GM21423 (cell line): ENCODE data around the gene TECPR1.
A peak's percentile ranks its signal among the peaks of the same experiment; 100 is the strongest.

Experiments used
- ATAC-seq: cut with Tn5 transposase; IDR thresholded peaks from one replicate; pipeline ENCODE4 v1.9.1; 2021; ENCODE audit warnings: mild to moderate bottlenecking, moderate library complexity; ENCODE audit not compliant: unreplicated experiment

TECPR1 gene

DNA sequence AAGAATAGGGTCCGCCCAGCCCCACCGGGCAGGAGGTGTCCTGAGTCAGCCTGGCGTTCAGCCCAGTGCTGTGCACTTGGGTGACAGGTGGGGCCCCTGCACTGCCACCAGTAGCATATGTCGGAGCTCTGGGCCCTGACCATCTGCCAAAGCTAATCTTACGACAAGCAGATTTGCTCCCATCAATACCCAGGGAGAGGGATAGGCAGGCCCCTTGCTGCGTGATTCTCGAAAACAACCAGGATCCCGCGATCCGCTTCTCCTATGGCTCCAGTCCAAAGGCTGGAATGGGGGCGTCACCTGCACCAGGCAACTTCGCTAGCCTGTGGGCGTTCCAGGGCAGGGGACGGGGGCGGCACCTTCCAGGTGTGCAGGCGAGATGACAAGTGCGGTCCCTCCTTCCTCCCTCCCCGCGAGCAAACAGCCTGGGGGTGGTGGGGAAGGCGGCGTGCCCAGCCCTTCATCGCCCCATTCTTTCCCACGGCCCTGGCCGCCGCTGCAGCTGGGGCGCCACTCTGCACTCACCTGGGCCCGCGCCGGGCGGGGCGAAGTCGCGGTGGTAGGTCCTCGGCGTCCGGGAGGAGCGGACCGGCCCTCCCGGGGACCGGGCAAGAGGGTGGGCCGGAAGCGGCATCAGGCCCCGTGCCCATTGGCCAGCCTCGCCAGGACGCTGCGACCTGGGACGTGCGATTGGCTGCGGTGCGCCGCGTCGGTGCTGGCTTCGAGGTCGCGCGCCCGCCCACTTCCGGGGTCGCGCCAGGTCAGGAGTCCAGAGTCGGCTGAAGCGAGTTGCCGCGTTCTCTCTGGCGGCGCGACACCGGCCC is at the start of gene TECPR1:
TECPR1 (minus strand) TSS at position 632 of the 824 bp plus-strand sequence. CDS start 6,086 bp downstream, outside the sequence.
- ATAC-seq: peak; percentile 97

DNA sequence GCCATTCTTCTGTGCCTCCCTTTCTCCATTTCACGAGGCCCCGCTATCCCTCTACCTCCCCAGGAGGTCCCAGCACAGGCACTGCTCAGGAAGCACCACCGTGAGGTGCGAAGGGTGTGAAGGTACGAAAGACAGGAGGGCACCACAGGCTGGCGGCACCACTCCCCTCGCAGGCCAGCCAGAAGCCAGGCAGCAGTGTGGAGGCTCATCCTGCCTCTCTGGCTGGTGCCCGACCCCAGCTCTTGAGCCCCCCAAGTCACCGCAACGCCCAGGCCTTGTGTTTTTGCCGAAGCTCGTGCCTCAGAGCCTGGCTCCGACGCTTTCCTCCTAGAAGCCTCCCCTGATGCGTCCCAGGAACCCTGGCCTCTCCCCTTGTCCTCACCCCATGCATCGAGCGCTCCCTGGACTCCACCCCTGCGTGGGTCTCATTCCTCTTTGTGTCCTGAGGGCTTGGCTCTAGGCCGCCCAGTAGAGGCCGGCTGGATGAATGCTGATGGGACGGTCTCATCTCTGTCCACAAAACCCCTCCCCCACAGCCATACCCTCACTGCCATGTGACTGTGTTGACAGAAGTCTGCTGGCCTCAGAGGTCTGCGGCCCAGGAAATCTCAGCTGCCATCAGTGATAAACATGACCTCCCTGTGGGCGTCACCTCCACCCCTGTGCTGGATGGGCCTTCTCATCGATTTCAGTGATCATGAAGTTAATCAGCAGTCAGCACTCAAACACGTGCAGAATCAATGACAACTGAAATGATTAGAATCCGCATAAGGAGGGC is 48.8 kb upstream of the TECPR1 start:
- no peak for ATAC-seq

DNA sequence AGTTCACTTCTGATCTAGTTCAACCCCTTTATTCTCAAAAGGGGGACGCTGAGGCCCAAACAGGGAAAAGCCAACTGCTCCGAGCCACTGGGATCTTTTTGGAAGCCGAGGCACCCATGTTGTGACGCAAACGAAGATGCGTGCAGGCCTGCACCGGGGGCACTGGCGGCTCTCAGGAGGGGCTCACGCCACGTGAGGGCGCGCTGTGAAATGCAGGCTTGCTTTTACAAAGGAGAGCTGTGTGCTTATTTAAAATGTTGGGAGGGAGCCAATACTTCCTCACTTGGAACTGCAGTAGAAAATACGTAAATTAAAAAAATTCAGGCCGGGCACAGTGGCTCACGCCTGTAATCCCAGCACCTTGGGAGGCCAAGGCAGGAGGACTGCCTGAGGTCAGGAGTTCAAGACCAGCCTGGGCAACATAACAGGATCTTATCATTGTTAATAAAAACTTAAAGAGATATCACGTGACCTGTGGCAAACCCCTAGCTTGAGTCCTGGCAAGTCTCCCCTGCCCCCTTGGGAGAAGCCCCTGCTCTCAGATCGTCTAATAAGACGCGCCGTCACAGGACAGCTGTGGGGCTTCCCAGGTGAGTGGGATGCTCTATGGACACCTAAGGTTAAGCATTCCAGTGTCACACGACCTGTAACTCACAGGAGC is 45.7 kb upstream of the TECPR1 start:
- no peak for ATAC-seq

DNA sequence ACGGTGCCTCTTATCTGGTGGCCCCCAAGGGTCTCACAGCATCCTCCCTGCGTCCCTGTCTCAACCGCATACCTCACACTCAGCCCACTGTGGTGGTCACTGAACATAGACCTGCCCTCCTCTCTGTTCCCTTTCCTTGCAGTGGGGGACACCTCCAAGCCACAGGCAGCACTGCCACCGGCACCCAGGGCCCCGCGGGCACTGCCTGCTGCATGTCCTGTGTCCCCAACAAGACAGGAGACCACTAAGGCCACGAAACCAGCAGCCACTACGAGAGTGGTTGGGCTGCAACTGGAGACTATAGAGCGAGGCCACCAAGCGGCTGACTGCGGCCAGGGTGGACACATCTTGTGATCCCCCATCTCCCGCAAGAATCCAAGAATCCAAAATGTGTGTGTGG is 44.8 kb upstream of the TECPR1 start:
- no peak for ATAC-seq

- no peak for ATAC-seq
Measured at GRCh38 chr7:98295467-98296192, 43.6 kb upstream of the TECPR1 start.

- ATAC-seq: no peak
Measured at GRCh38 chr7:98294798-98295382, 42.9 kb upstream of the TECPR1 start.

DNA sequence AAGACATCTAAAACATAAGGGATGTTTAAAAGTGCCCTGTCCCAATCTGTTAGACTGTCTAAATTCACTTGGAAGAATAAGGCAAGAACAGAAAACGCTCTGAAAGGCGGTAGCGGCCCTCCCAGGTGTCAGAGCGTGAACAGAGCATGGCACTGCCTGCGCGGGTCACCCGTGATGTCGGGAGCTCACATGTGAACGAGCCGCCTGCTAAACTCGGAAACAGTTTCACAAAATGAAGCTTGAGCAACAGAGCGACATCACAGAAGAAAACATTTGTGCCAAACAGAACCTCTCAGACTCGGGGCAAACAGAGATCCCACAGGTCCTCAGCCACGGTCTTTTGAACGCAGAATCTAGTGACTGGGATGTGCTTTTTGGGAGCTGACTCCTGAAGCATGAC is 42.3 kb upstream of the TECPR1 start:
- ATAC-seq: no peak

DNA sequence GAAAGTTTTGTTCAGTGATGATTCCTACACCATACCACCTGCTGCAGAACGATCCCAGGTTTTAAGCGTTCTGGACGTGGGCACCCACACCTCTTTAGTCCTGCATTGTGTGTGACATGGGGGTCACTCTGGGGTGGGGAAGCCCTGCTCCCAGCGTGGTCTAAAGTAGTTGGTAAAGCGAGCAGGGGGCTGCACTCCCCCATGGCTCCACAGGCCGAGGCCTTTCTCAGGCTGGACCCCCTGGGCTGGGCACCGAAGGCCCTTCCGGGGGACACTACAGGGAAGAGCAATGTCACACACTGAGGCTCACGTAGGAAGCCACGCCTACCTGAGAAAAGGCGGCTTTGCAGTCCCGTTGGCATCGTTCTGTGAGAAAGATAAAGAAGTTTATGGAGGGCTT is 41.7 kb upstream of the TECPR1 start:
- no peak for ATAC-seq

DNA sequence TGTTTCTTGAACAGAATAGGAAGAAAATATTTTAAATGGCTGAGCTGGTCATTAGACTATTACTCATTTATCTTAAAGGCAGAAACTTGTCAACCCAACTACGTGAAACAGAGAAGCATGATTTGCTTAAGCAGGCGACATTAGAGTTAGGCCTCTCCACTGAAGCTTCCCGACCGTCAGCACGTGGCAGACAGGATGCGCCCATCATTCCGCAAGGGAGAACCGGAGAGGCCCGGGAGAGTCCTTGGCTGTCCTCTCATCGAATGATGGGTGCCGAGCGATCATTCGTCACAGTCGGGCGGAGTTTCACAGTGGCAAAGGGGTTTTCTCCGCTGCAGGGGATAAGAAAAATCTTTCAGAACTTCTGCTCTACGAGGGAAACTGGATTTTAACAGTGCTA is 41.2 kb upstream of the TECPR1 start:
- no peak for ATAC-seq

DNA sequence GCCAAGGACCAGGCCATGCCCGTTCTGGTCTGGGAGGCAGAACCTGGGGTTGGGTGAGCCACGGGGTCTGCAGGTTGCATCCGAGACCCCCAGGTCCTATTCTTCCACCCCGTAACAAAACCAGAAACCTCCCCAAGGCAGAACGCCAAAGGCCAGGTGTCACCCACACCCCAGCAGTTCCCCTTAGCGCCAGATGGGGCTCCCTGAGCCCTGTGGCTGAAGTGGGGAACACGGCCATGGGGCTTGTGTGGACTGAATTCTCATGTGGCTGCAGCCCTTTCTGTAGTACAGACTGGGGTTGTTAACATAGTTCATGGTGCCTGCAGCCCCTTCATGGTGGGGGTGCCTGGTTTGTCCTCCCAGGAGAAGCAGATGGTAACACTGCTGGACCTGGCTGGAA is 39.7 kb upstream of the TECPR1 start:
- ATAC-seq: no peak

DNA sequence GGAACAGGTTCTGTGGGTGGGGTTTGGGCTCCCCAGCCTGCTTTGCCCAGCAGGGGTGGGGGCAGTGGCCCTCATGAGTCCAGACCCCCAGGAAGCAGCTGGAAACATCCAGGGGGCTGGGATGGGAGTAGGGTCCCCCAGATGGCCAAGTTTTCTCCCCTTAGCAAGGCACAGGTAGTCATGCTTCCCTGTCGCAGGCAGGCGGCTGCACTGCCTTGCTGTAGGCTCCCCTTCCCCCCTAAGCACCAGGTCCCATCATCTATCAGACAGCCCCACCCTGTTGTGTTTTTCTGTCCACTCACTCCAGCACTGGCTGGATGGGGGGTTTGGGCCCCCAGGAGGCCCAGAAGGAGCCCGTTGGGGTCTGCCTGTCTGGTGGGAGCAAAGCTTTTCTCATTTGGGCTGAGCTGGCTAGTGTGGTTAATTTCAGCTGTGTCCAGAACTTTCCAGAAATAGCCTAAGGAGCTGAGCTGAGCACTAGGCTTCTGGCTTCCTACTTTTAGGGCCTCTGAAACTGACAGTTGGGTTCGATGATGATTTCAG is 37.4 kb upstream of the TECPR1 start:
- ATAC-seq: no peak

DNA sequence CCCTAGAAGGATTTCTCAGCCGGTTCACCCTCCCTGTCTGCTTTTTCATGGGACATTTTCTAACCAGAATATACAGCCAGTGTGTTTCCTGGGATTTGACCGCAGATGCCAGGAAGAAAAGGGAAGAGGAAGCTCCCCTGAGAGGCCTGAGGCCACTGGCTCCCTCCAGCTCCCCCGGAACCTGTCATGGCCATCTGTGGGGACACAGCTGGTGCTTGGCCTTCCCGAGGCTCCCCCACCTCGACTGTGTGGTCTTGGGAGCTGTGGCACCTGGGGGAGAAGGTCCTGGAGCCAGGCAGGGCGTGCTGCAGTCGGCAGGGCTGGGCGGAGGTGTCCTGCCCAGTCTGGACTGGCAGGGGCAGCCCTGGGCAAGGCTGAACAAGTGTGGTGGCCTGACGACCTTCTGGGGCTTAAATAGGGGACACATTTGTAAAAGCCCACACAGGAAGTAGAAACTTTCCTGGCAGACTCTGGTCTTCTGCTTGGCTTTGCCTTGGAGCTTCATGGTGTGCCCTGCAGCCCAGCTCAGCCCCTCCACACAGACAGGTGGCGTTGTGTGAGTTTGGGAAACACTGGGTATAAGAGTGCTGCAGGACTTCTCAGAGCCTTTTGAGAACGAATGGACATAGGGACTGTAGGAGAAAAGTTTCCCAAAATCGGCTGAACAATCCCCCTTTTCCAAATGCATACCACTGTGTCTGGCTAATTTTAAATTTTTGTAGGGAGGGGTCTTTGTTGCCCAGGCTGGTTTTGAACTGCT is 36.2 kb upstream of the TECPR1 start:
- no peak for ATAC-seq

DNA sequence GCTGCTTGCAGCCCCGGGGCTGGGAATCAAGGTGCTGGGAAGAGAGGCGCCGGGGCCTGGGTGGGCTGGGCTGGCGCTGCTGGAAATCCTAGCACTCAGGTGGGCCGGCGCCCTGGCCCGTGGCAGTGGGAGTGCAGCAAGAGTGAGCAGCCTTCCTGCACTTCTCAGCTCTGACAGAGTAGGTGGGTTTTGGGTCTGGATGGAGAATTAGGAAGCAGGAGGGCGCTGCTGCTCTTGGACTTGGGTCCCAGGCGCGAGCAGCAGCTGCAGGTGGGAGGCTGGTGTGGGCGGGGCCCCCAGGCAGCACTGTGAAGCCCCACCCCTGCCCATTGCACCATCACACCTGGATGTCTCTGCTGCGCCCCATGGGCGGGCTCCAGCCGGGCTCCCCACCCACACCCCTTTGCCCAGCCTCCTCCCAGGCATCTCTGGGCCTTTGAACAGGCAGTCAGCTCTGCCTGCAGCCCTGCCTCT is 35.5 kb upstream of the TECPR1 start:
- no peak for ATAC-seq

- no peak for ATAC-seq
Measured at GRCh38 chr7:98286701-98287485, 34.9 kb upstream of the TECPR1 start.

DNA sequence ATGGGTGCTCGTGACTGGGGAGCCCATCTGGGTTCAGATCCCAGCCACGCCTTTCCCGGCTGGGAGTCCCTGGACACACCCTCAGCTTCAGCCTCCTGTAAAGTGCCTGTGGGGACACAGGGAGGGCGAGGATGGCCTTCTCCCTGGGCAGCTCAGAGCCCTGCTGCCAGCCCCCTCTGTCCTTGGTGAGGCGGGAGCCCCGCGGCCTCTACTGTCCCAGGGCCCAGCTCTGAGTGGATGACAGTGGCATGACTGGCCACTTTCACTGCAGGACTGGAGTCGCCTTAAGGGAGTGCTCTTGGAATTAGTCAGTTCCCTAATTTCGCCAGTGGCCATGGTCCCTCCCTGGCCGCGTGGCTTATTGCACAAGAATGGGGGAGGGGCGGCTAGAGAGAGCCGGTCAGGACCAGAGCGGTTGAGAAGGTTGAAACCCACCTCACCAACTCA is 34.1 kb upstream of the TECPR1 start:
- ATAC-seq: no peak

- ATAC-seq: no peak
Measured at GRCh38 chr7:98285157-98286092, 33.4 kb upstream of the TECPR1 start.

- ATAC-seq: no peak
Measured at GRCh38 chr7:98284335-98285036, 32.5 kb upstream of the TECPR1 start.
